Measurements from ENCODE around the gene PTCHD4.

DNA sequence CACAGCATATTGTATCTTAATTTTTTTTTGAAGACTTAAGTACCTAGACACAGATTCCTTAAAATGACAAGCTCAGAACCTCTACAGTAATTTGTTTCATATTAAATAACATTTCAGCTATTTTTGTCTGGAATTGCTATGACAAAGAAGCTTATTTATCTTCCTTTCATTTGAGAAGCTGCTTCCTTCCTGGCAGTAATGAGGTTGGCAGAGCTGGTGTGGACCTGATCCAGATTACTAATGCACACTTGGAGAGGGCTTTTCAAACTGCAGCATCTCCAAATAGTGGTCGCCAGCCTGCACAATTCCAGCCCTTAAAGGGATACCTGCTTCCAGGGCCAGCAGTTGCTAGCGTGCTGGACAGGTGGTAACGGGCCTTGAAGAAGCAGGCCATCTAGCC is 12.1 kb downstream of the PTCHD4 start:
- TF ChIP-seq POLR2A (IDR thresholded peaks at IDR 0.05) (no peak), CTCF (IDR thresholded peaks at IDR 0.05) (no peak)

All from uterus (tissue), 2 donors.